Left ventricle myocardium inferior (tissue), 1 donor: ENCODE measurements around the gene PHYKPL. TPM values are rescaled to one million over a fixed set of nuclear protein-coding genes. Genes with fewer than 3 reads are reported as not detected.
A peak's percentile ranks its signal among the peaks of the same experiment; 100 is the strongest.
"Not testable (repeated sequence)": the region's sequence is repeated elsewhere in the genome, so short reads cannot be mapped to it uniquely, and the experiment has no call there.

Experiments used
- DNase-seq: peaks from one replicate; pipeline ENCODE4 v3.0.0-alpha.2; 2020
- H3K27ac ChIP-seq: fragments of 200-600 bp; replicated peaks from 2 replicates; pipeline ENCODE4 v1.8.0; 2021
- H3K27me3 ChIP-seq: fragments of 200-600 bp; 2 replicates; pipeline ENCODE4 v1.8.0; 2021; ENCODE audit warnings: low read depth
- H3K36me3 ChIP-seq: fragments of 200-600 bp; 2 replicates; pipeline ENCODE4 v1.8.0; 2021
- H3K4me1 ChIP-seq: fragments of 200-600 bp; 2 replicates; pipeline ENCODE4 v1.8.0; 2021
- H3K4me3 ChIP-seq: fragments of 200-600 bp; 2 replicates; pipeline ENCODE4 v1.8.0; 2021; ENCODE audit warnings: mild to moderate bottlenecking, moderate library complexity
- H3K9me3 ChIP-seq: fragments of 200-600 bp; replicated peaks from 2 replicates; pipeline ENCODE4 v1.8.0; 2021
- intact Hi-C: fragments of 100-400 bp; cut with micrococcal nuclease; formaldehyde crosslinking; loops from one replicate; pipeline ENCODE4 v1.11.0; 2022
- total RNA-seq: library from RNA; stranded (reverse); fragmentation: NEBNext Ultra II Directional; extraction: Animal tissue kit (Norgen Biotek cat#: 25700); gene quantifications from one replicate; pipeline ENCODE4 v1.2.1, GENCODE V29; 2021
- TF ChIP-seq, protein P1 (sequence below): fragments of 200-600 bp; IDR thresholded peaks from 2 replicates; pipeline ENCODE4 v1.8.0; 2021; ENCODE audit warnings: antibody characterized with exemption, mild to moderate bottlenecking, borderline replicate concordance
- donor health status: DM: no; HTN: yes; CAD: no; lungs with severe emphysema.

PHYKPL gene
- total RNA-seq, 1 donor from 2014 or later, result 34.0 TPM

DNA sequence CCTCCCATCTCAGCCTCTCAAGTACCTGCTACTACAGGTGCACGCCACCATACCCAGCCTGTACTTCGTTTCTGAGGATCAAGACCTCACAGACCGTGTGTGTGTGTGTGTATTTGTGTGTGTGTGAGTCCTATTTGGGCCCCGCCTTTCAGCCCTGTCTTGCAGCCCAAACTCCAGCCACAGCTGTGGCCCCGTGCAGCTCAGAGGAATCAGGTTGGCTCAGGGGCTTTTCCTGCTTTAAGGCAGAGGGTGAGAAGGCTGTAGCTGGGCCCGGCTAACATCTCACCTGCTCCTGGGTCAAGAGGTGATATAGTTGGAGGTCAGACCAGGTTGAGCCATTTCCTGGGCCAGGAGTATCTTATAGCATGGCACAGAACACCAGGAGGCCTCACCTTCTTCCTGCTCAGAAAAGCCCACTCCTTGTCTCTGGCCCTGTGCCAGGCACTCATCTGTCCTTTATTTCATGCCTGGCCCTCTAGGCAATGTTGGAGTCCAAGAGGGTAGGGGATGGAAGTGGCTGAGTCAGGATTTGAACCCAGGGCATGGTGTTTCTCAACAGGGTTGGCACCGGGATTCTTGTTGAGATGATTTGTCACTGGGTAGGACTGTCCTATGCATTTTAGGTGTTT is 1.6 kb upstream of the PHYKPL start:
- H3K9me3 ChIP-seq, result no peaks in the 10 kb centered on the region
- no peak overlapping the region for H3K4me3 ChIP-seq
- peak overlapping the region; percentile 51 for H3K27ac ChIP-seq
- DNase-seq, result peak; percentile 10
- intact Hi-C loops, result no loop called here
- peaks cover 87% of the 10 kb centered on the region for H3K4me1 ChIP-seq
- H3K27me3 ChIP-seq, result no peaks in the 10 kb centered on the region
- peaks cover 21% of the 10 kb centered on the region for H3K36me3 ChIP-seq
- TF ChIP-seq, protein P1, sequence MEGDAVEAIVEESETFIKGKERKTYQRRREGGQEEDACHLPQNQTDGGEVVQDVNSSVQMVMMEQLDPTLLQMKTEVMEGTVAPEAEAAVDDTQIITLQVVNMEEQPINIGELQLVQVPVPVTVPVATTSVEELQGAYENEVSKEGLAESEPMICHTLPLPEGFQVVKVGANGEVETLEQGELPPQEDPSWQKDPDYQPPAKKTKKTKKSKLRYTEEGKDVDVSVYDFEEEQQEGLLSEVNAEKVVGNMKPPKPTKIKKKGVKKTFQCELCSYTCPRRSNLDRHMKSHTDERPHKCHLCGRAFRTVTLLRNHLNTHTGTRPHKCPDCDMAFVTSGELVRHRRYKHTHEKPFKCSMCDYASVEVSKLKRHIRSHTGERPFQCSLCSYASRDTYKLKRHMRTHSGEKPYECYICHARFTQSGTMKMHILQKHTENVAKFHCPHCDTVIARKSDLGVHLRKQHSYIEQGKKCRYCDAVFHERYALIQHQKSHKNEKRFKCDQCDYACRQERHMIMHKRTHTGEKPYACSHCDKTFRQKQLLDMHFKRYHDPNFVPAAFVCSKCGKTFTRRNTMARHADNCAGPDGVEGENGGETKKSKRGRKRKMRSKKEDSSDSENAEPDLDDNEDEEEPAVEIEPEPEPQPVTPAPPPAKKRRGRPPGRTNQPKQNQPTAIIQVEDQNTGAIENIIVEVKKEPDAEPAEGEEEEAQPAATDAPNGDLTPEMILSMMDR, result no peak

DNA sequence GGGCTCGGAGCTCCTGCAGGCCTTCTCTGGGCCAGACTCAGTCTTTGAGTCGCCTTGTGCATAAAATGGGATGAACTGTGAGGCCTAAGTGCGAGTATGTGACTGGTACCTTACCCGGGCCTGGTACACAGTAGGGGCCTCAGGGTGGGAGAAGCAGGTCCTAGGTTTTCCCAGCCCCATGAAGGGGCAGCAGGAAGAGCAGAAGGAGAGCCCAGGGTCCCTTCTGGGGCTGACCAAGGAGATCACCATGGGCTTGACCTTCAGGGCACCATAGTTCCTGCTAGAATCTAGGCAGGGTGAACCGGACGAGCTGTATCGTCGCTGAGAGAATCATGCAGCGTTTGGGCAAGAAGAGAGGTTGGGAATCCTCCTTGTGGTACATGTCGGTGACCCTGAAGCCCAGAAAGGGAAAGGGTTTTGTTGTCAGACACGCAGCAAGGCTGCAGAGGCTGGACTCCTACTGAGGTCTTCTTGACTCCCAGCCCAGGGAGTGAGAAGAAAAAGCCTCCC is 373 bp upstream of the PHYKPL start:
- Histone ChIP-seq H3K27ac (peak overlapping the region; percentile 96), H3K9me3 (no peaks in the 10 kb centered on the region), H3K36me3 (peaks cover 31% of the 10 kb centered on the region), H3K4me3 (peak overlapping the region; percentile 98), H3K27me3 (no peaks in the 10 kb centered on the region), H3K4me1 (peaks cover 74% of the 10 kb centered on the region)
- TF ChIP-seq, protein P1, result no peak
- intact Hi-C loops, result no loop called here
- peak; percentile 11 for DNase-seq

DNA sequence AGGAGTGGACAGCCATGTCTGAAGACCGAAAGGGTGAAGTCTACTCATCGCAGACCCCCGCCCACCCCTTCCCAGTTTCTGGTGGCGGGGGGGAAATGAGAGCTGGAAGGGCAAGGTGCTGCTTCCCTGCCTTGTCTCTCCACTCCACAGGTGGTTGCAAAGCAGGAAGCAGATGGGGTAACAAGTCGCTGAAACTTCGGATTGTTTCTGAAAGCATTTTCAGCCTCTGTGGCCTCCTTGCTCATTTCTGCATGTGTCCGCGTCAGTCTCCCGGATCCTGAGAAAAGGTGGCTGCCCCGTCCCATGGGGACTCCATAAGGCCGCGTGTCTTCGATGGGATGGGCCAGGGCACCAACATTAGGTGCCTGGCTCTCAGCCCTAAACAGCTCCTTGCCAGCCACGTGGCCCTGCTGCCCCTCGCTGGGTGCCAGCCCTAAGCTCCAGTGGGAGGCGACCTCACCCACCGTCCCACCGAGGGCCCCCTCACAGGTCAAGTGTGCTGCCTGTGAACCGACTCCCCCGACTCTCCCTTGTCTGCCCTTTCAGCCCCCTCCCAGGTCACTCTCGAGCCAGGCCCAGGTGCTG is 971 bp downstream of the PHYKPL start:
- Histone ChIP-seq H3K36me3 (peaks cover 43% of the 10 kb centered on the region), H3K4me1 (peaks cover 61% of the 10 kb centered on the region), H3K27ac (peak overlapping the region; percentile 96), H3K27me3 (no peaks in the 10 kb centered on the region), H3K4me3 (peak overlapping the region; percentile 98), H3K9me3 (peaks cover 4% of the 10 kb centered on the region)
- DNase-seq, result no peak
- intact Hi-C loops, result no loop called here
- TF ChIP-seq, protein P1, result no peak

DNA sequence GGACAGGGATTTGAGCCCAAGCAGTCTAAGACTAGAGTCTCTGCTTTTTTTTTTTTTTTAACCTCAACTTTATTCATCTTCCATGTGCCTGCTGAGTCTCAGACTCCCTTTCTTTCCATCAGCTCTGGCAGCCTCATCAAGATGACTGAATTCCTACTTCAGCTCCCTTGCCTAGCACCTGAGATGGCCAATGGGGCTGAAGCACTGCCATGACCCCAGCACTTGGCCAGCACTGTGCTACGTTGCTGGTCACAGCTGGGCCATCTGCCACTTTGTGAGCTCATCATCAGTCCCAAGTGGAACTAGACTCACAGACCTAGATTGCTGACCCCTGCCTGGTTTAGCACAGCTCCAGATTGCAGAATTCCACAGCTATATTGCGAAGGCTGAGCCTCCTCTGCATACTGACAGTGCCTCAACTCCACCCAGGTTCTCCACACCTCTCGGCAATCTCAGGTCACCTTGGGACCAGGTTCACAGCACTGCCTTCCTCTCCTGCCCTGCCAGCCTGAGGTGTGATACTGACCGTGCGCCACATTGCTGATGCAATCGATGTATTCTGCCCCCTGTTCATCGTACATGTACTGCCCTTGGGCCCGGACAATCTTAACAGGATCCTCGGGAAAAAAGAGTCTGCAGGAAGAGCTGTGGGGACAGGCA is 1.6 kb downstream of the PHYKPL start:
- peak overlapping the region; percentile 98 for H3K4me3 ChIP-seq
- TF ChIP-seq, protein P1, result no peak
- H3K36me3 ChIP-seq, result peaks cover 49% of the 10 kb centered on the region
- no peaks in the 10 kb centered on the region for H3K27me3 ChIP-seq
- peaks cover 55% of the 10 kb centered on the region for H3K4me1 ChIP-seq
- peak; percentile 26 for DNase-seq
- peaks cover 4% of the 10 kb centered on the region for H3K9me3 ChIP-seq
- peak overlapping the region; percentile 96 for H3K27ac ChIP-seq
- intact Hi-C loops, result no loop called here

DNA sequence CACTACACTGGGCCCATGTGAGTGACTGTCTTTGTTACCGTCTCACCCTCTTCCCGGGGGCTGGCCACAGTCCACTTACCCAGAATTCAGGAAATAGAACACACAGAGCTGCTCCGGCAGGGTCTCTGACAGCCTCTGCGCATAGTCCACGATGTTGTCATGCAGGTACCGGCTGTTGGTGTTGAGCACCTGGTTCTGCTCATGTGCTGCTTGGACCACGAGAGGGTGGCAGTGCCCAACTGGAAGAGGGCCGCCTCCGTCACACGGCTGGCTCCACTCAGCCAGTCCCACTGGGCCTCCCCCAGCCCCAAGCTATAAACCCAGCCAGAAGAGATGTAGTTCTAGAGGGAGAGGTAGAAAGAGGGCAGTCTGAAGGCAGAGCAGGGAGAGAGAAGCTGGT is 2.7 kb downstream of the PHYKPL start:
- H3K36me3 ChIP-seq, result peaks cover 60% of the 10 kb centered on the region
- intact Hi-C loops, result no loop called here

DNA sequence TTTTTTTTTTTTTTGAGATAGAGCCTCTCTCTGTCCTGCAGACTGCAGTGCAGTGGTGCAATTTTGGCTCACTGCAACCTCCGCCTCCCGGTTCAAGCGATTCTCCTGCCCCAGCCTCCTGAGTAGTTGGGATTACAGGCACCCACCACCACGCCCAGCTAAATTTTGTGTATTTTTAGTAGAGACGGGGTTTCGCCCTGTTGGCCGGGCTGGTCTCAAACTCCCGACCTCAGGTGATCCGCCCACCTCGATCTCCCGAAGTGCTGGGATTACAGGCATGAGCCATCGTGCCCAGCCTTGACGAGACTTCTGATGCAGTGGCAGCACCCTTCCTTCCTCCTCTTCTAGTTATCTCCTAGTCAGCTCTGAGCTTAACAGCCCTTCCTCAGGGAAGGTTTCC is 3.5 kb downstream of the PHYKPL start:
- H3K9me3 ChIP-seq, H3K4me3 ChIP-seq, H3K27me3 ChIP-seq, H3K27ac ChIP-seq, intact Hi-C loops: not testable (repeated sequence)
- H3K36me3 ChIP-seq, result peaks cover 67% of the 10 kb centered on the region
- H3K4me1 ChIP-seq, result peaks cover 40% of the 10 kb centered on the region
- DNase-seq, result peak; percentile 8

More for the DNA sequence above, 2.7 kb downstream of the PHYKPL start:
- peaks cover 4% of the 10 kb centered on the region for H3K9me3 ChIP-seq
- peak; percentile 10 for DNase-seq
- H3K27me3 ChIP-seq, result no peaks in the 10 kb centered on the region
- no peak overlapping the region for H3K4me3 ChIP-seq
- no peak overlapping the region for H3K27ac ChIP-seq
- TF ChIP-seq, protein P1, result no peak
- peaks cover 43% of the 10 kb centered on the region for H3K4me1 ChIP-seq
